ENCODE measurements around the gene SLC25A45.
"Not testable (repeated sequence)": the region's sequence is repeated elsewhere in the genome, so short reads cannot be mapped to it uniquely, and the experiment has no call there.

Gene SLC25A45

DNA sequence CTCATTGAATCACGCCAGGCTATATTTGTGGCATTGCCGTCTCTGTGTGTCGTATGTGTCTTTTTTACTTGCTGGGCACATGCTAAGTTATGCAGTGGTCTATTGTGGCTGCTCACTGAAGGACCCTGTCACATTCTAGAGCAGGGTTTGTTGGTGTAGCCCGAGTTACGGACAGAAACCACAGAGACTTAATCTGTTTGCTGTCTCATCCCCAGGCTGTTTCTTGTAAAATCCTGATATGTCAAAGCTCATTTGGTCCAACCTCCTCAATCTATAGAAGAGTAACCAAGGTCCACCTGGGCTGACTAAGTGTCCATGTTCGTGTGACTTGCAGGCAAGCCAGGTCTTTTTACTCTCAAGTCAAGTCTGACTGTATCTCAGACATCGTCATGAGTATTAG lies 43.8 kb downstream of the SLC25A45 start:
- TF ChIP-seq, protein P1, sequence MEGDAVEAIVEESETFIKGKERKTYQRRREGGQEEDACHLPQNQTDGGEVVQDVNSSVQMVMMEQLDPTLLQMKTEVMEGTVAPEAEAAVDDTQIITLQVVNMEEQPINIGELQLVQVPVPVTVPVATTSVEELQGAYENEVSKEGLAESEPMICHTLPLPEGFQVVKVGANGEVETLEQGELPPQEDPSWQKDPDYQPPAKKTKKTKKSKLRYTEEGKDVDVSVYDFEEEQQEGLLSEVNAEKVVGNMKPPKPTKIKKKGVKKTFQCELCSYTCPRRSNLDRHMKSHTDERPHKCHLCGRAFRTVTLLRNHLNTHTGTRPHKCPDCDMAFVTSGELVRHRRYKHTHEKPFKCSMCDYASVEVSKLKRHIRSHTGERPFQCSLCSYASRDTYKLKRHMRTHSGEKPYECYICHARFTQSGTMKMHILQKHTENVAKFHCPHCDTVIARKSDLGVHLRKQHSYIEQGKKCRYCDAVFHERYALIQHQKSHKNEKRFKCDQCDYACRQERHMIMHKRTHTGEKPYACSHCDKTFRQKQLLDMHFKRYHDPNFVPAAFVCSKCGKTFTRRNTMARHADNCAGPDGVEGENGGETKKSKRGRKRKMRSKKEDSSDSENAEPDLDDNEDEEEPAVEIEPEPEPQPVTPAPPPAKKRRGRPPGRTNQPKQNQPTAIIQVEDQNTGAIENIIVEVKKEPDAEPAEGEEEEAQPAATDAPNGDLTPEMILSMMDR (conservative IDR thresholded peaks at IDR 0.05): no peak
- TF ChIP-seq ZFX (IDR thresholded peaks at IDR 0.05): no peak
- no peak overlapping the region for H3K27ac ChIP-seq

DNA sequence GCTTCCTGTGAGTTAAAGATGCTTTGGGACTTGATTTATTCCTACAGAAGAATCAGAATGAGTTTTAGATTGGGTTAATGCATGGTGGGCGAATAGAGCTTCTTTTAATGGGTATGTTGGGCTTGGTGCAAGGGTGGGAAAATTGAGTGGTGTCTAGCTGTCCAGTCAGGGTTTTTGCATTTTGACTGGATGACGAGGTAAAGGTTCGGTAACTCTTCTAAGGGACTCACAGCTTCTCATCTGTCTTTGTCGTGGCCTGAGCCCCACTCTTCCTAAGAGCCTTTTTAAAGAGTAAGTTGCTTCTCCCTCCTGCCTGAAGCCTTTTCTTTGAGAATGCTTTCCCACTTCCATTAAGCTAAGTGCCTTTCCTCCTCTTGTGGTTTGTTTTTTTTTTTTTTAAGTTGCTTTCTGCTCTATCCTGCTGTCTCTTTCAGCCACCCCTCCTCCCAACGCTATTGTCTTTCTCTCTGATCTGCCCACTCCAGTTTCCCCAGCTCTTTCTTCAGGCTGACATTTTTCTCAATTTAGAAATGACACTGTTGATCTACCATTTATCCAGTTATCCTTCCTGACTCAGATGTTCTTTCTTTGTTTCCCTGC lies 47.6 kb downstream of the SLC25A45 start:
- H3K27ac ChIP-seq: peak overlapping the region; percentile 87
- TF ChIP-seq ZFX (IDR thresholded peaks at IDR 0.05): no peak
- TF ChIP-seq, protein P1 (conservative IDR thresholded peaks at IDR 0.05): no peak

DNA sequence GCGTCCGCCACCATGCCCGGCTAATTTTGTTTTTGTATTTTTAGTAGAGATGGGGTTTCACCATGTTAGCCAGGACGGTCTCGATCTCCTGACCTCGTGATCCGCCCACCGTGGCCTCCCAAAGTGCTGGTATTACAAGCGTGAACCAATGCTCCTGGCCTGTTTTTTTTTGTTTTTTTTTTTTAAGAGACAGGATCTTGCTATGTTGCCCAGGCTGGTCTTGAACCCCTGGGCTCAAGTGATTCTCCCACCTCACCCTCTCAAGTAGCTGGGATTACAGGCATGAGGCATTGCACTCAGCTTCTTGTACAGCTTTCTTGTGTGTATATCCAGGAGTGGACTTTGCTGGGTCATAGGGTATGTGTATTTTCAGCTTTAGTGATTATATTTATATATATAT lies 49.9 kb downstream of the SLC25A45 start:
- H3K27ac ChIP-seq: not testable (repeated sequence)

DNA sequence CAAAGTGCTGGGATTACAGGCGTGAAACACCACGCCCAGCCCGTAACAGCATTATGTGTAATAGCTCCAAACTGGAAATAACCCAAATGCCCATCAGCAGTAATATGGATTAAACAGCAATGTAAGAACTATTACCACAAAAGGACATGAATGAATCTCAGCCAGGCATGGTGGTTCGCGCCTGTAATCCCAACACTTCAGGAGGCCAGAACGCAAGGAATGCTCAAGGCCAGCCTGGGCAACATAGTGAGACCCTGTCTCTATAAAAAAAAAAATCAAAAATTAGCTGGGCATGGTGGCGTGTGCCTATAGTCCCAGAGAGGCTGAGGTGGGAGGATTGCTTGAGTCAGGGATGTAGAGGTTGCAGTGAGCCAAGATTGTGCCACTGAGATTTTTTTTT lies 51.9 kb downstream of the SLC25A45 start:
- TF ChIP-seq, protein P1 (conservative IDR thresholded peaks at IDR 0.05): no peak
- TF ChIP-seq ZFX (IDR thresholded peaks at IDR 0.05): no peak
- no peak overlapping the region for H3K27ac ChIP-seq

DNA sequence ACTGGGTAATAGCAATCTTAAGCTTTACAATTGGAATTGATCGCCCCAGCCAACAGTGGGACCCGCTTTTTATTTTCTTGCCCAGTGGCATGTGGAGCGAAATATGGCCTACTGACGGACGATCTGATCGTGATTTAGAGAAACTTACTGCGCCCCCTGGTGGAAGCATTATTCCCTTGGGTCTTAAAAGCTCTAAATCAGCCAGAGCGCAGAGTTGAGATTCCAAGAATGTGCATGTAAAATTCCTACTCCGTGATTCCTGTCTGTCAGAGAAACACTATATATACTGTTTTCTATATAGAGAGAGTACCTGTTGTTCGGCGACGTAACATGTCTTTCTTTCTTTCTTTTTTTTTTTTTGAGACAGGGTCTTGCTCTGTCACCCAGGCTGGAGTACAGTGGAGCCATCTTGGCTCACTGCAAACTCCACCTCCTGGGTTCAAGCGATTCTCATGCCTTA lies 52.5 kb downstream of the SLC25A45 start:
- H3K27ac ChIP-seq: peak overlapping the region; percentile 12; the same call in 1 of the 2 replicates
- no peak for TF ChIP-seq ZFX (IDR thresholded peaks at IDR 0.05)
- TF ChIP-seq, protein P1 (conservative IDR thresholded peaks at IDR 0.05): peak; percentile 94

DNA sequence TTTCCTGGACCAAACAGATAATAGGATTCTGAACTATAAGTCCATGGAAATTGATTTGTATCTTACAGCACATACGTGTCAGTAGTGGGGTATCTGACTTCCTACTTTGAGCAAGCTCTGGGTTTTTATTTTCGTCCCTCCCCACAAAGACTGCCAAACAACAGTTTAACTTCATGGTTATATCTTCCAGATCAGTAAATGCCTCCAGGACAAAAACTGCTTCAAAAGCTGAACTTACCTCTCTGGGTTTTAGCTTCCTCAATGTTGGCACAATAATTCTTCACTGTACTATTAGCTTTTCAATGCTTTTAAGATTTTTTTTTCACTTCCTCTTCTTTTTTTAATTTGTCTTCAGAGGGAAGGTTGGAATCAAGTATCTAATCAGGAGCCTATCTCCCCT lies 53.0 kb downstream of the SLC25A45 start:
- H3K27ac ChIP-seq: peak overlapping the region; percentile 43

DNA sequence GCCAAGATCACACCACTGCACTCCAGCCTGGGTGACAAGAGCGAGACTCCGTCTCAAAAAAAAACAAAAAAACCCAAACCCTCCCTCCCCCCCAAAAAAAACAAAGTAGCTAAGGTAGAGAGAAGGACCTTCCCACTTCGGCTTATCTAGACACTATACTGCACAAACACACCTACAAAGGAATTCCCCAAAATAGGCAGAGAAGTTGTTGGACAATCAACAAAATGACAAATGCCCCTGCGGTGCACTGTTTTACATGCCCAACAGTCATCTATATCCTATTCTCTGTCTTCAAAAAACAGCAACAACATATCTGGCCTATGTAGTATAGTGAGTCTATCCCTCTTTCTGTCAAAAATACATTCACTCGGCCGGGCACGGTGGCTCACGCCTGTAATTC lies 55.4 kb downstream of the SLC25A45 start:
- no peak for TF ChIP-seq ZFX (IDR thresholded peaks at IDR 0.05)
- TF ChIP-seq, protein P1 (conservative IDR thresholded peaks at IDR 0.05): no peak
- H3K27ac ChIP-seq: no peak overlapping the region

More for the DNA sequence above, 53.0 kb downstream of the SLC25A45 start:
- no peak for TF ChIP-seq ZFX (IDR thresholded peaks at IDR 0.05)

DNA sequence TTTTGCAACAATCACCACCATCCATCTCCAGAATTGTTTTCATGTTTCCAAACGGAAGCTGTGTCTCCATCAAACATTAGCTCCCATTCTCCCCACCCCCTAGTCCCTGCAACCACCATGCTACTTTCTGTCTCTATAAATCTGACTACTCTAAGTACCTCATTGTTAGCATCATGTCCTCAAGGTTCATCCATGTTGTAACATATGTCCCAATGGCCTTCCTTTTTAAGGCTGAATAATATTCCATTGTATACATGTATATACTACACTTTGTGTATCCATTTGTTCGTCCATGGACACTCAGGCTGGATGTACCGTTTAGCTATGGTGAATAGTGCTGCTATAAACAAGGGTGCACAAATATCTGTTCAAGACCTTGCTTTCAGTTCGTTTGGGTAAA lies 57.0 kb downstream of the SLC25A45 start:
- TF ChIP-seq ZFX (IDR thresholded peaks at IDR 0.05): no peak
- TF ChIP-seq, protein P1 (conservative IDR thresholded peaks at IDR 0.05): no peak
- no peak overlapping the region for H3K27ac ChIP-seq

Data from C4-2B (cell line).